ENCODE measurements around the gene PIM2.

The PIM2 gene

GRCh38 chrX:48913605-48914366 lies 5.0 kb downstream of the PIM2 start:
- TF ChIP-seq, protein P1, sequence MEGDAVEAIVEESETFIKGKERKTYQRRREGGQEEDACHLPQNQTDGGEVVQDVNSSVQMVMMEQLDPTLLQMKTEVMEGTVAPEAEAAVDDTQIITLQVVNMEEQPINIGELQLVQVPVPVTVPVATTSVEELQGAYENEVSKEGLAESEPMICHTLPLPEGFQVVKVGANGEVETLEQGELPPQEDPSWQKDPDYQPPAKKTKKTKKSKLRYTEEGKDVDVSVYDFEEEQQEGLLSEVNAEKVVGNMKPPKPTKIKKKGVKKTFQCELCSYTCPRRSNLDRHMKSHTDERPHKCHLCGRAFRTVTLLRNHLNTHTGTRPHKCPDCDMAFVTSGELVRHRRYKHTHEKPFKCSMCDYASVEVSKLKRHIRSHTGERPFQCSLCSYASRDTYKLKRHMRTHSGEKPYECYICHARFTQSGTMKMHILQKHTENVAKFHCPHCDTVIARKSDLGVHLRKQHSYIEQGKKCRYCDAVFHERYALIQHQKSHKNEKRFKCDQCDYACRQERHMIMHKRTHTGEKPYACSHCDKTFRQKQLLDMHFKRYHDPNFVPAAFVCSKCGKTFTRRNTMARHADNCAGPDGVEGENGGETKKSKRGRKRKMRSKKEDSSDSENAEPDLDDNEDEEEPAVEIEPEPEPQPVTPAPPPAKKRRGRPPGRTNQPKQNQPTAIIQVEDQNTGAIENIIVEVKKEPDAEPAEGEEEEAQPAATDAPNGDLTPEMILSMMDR (IDR thresholded peaks at IDR 0.05; ENCODE audit: insufficient read depth, missing control alignments) = no peak
- FAIRE-seq = no peak
- no peak for DNase-seq (ENCODE audit: insufficient read length, low spot score)

GRCh38 chrX:48911412-48912182 lies 7.2 kb downstream of the PIM2 start, which contains the start of gene SLC35A2:
TSS of gene SLC35A2 (minus strand) at chrX:48911646. CDS start at chrX:48911636, 10 bp downstream.
- DNase-seq (ENCODE audit: insufficient read length, low spot score) (peak; percentile 52), FAIRE-seq (no peak)
- TF ChIP-seq, protein P1 (IDR thresholded peaks at IDR 0.05; ENCODE audit: insufficient read depth, missing control alignments) = no peak

- no peak for FAIRE-seq
- TF ChIP-seq, protein P1 (IDR thresholded peaks at IDR 0.05; ENCODE audit: insufficient read depth, missing control alignments) = no peak
- no peak for DNase-seq (ENCODE audit: insufficient read length, low spot score)
These were observed 7.9 kb downstream of the PIM2 start for GRCh38 chrX:48910926-48911411.

- no peak for FAIRE-seq
- TF ChIP-seq, protein P1 (IDR thresholded peaks at IDR 0.05; ENCODE audit: insufficient read depth, missing control alignments) = no peak
These were observed 9.0 kb downstream of the PIM2 start for GRCh38 chrX:48909703-48910294.

DNA sequence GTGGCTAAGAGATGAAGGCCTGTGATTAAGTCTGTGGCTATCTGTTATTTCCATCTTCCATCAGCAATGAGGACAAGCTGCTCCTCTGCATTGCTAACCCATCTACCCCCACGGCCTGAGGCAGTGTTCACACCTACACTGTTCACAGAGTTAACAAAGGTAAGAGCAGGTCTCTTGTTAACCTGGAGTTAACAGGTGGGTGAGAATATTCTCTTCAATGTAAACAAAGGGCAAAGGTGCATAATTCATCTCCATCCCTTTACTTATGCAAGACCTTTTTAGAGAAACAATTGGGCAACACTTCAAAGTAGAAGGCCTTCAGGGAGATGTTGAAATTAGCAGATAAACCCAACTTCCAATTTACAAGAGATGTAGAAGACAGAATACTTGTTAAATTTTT lies 10.2 kb downstream of the PIM2 start:
- no peak for DNase-seq (ENCODE audit: insufficient read length, low spot score)
- TF ChIP-seq, protein P1 (IDR thresholded peaks at IDR 0.05; ENCODE audit: insufficient read depth, missing control alignments) = no peak
- FAIRE-seq = no peak

More at GRCh38 chrX:48909703-48910294, 9.0 kb downstream of the PIM2 start:
- no peak for DNase-seq (ENCODE audit: insufficient read length, low spot score)

- TF ChIP-seq, protein P1 (IDR thresholded peaks at IDR 0.05; ENCODE audit: insufficient read depth, missing control alignments) = no peak
- no peak for FAIRE-seq
- no peak for DNase-seq (ENCODE audit: insufficient read length, low spot score)
These were observed 13.6 kb downstream of the PIM2 start for GRCh38 chrX:48905090-48905790.
